GM19455 (cell line): Measurements from ENCODE around the gene SETD1B.

Experiments
- ATAC-seq: cut with Tn5 transposase; IDR thresholded peaks from one replicate; pipeline ENCODE4 v1.9.1; 2021; ENCODE audit not compliant: unreplicated experiment

SETD1B gene

GRCh38 chr12:121794534-121795033 lies 9.2 kb upstream of the SETD1B start:
- ATAC-seq, result no peak

DNA sequence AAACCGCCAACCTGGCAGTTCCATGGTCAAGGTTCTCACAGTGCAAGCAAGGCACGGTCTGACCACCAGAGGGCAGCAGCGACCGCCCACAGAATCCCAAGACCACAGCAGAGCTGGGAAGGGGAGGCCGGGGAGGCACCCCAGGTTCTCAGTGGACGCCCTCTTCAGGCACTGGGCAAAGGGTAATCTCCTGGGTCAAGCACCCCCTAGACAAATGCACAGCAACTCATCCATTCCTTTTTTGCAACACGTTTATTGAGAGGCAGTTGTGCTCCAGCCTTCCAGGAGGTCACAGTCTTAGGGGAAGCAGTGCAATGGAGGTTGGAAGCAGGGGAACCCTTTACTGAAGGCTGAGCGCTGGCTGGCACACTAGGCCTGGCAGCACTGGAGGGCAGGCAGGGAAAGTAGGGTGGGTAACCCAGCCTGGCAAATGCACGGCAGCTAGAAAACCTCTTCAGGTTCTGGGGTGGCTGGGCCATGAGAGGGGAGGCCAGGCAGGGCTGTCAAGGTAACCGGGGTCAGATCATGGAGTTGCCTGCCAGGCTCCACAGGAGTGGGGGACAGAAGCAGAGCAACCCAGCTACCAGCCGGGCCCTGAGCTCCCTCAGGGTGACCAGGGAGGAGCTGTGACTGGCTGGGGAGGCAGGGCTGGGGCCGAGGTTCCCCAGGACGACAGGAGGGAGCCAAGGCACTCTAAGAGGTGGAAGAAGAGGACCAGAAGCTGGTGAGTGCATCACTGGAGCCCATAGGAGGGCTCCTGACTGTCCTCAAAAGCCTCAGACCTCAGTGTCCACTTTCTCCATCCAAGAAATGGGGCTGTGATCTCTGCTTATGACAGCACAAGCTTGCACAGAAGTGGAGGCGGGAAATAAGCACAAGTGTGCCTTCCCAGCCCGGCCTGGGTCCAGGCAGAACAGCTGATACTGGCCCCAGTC lies 8.5 kb upstream of the SETD1B start:
- no peak for ATAC-seq

- no peak for ATAC-seq
Measured at GRCh38 chr12:121796855-121797751, 6.7 kb upstream of the SETD1B start.

DNA sequence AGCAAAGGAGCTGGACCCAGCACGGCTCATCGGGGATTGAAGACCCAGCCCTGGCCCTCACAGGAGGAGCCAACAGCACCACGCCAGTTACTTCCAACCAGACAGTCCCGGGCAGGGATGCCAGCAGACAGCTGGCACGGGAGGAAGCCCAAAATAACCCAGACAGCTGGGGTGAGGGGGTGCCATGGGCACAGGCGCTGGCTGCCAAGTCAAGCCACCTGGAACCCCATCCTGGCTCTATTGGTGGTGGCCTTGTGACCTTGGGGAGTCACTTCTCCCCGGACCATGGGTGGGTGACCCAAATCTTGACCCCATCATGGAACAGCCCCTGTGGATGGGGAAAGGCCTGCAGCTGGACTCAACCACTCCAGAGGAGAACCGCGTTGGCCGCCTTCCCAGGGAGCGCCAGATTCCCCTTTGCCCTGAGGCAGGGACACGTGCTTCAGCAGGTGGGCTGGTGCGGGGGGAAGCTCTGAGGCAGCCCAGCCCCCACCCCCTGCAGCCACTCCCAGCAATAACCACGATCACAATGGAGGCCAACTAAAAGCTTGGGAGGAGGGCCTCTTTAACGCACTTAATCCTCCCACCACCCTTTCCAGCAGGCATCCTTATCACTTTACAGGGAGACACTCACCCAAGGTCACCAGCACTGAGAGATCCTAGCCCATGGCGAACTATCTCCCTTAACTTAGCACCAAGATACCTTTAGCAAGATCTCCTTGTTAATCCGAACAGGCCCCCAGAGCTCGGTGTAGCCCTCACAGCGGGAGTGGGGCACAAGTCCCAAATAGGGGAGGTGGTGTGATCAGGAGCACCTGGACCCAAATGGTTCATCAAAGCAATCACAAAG lies 5.6 kb upstream of the SETD1B start:
- ATAC-seq, result no peak

GRCh38 chr12:121798787-121799155 lies 5.0 kb upstream of the SETD1B start:
- no peak for ATAC-seq

- no peak for ATAC-seq
Measured at GRCh38 chr12:121799156-121799841, 4.5 kb upstream of the SETD1B start.

DNA sequence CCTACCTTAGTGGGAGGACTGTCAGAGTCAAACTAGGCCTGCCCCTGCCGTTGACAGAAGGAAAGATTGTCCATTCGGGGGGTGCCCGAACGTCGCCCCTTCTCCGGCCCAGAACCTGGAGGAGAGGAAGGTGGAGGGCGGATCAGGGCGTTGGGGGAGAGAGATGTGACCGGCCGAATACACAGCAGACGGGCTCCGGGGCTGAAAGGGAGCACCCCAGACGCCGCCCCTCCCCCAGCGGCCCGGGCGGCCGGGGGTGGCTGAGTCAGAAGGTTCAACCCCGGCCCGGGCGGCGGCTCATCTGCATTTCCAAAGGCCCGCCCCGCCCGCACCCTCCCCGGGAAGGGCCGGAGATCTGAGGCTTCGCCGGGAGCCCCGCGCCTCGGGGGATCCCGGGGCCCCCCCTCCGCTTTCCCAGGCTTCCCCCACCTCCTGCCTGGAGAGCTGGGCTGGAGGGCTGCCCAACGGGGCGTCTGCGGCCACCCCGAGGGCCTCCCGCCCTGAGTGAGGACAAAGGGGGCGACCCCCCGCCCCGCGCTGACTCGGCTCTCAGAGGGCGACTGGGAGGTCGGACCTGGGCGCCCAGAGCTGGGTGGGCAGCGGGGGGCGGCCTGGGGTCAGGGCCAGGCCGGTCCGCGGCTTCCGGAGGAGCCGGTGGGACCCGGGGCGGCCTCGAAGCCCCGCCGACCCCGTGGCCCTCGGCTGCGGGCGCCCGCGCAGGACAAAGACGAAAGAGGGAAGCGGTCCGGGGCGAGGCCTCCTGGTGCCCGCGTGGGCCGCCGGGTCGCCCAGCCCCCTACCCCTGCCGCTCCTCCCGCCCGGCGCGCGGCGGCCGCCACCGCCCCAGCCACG lies 3.7 kb upstream of the SETD1B start:
- ATAC-seq, result no peak

DNA sequence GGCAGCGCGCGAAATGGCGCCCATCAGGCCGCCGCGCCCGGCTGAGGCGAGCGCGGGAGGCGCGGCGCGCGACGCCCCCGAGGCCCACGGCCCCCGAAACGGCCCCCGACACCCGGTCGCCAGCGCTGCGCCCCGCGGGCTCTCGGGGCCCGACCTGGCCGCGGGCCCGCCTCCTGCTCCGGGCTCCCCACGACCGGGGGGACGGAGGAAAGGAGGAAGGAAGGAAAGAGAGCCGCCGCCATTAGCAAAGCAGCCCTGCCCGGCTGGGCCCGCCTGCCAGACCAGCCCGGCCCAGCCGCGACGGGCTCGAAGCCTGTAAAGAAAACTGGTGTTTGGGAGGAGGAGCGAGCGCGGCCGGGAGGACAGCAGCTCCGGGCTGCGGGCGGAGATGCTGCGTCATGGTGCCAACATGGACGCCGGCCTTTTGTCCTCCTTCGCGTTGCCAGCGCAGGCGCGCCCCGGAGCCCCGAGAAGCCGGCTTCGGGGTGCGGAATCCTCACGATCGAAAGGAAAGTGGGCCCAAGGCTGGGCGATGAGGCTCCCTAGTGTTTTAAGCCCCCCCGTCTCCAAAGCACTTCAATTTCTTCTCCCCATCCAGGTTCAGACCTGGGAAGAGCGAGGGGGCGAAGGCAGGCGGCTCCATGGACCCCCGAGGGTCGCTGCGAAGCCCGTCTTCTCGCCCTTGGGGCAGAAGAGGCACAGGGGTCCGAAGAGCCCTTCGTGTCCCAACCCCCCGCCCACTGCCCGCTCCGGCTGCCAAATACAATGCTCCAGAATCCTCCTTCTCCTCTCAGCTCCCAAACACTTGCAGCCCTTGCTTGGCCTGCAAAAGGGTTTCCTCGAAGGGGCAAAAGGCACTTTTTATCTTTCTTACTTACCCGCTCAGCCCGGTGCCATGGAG lies 2.9 kb upstream of the SETD1B start:
- no peak for ATAC-seq

DNA sequence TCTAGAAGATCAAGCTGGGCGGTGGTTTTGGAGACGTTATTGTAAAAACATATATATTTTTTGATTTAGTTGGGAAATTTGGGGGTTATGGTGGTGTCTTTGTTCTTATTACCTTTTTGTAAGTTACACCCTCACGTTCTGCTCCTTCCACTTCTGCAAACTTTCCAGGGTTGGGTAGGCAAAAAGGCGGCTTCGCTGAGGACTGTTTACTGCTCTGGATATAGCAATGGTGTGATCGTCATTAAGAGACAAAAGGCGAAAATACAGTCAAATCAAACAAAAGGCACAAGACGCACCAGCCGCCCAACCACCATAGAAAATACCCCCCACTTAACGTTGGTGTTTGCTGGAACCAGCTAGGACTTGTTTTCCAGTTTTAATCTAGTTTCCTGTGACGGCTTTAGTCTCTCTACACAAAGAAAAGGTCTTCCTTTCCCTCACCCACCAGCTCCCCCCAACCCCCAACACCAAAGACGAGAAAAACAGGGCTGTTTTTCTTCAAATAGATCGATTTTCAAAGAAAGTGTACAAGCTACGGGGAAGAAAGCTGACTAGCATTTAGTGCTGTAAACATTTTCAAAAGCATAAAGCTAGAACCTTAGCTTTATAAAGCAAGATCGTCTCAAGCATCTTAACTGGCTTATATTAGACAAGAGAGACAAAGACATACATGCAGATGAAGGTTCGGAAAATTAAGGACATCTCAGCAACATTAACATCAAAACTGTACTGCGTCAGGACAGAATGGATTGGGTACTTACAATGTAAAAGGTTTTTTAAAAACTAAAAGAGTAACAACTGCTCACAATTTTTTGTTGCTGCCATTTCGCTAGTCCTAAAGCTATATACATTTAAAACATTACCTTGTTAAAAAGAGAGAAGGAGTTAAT lies 2.0 kb upstream of the SETD1B start:
- ATAC-seq, result no peak

GRCh38 chr12:121802485-121802842 lies 1.3 kb upstream of the SETD1B start:
- no peak for ATAC-seq

GRCh38 chr12:121802843-121803698 lies 738 bp upstream of the SETD1B start:
- no peak for ATAC-seq

GRCh38 chr12:121804417-121805111 lies 755 bp downstream of the SETD1B start:
- ATAC-seq, result no peak

GRCh38 chr12:121805171-121806008 lies 1.6 kb downstream of the SETD1B start:
- ATAC-seq, result no peak

DNA sequence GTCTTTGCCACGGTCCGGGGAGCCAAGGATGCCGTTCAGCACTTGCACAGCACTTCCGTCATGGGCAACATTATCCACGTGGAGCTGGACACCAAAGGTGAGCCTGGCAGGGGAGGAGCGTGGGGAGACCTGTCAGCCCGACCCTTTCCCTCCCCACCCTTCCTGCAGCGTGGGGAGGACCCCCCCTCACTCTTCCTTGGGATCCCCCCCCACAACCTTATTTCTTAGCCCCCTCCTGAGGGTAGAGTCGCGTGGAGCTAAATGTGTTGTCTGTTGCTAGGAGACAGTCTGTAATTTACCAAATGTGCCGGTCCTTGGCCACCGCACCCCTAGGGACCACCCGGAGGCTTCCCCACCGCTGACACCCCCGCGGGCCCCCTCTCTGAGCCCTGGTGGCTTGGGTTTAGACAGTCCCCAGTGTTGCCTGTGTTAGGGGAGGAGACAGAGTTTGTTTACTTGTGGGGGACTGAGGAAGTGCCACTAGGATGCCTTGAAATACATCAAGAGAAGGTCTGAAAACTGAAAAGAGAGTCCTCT lies 2.3 kb downstream of the SETD1B start:
- ATAC-seq, result no peak
